DMS153 treated with DMSO at 0.1 percent for 48 hours (cell line): ENCODE data around the gene RBMS3.

Experiments
- DNase-seq: peaks from one replicate; lab custom pipeline; 2025; ENCODE audit not compliant: unreplicated experiment; lab: John Stamatoyannopoulos, UW

RBMS3 gene

GRCh38 chr3:29275309-29275708 is 5.6 kb upstream of the RBMS3 start:
- no peak for DNase-seq

- DNase-seq, result no peak
Observed at GRCh38 chr3:29277249-29277648, 3.6 kb upstream of the RBMS3 start.

DNA sequence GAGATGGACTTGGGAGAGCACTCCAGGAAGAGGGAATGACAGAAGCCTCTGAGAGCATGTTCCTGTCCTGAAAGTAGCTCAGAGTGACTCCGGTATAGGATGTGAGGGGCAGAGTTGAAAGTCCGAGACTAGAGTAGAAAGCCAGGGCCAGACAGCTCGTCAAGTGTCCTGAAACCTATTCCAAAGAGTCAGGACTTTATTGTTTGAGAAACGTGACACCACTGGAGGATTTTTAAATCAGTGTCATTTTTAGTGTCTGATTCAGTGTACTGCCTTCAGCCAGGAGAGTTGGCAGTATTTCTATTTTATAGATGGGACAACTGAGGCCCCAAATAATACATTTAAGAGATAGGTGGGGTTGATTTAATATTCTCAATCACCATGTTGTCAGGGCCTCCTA is 1.6 kb upstream of the RBMS3 start:
- DNase-seq, result no peak

- no peak for DNase-seq
Observed at GRCh38 chr3:29279806-29280205, 1.1 kb upstream of the RBMS3 start.

DNA sequence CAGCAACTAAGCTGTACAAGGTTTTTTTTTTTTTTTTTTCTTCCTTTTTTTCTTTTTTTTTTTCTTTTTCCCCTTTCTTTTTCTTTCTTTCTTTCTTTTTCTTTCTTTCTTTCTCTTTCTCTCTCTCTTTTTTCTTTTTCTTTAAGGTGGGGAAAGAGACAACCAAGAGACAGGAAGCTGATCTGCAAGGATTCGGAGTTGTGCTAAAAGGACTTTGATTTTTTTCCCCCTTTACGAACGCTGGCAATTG is 148 bp downstream of the RBMS3 start:
- no peak for DNase-seq

DNA sequence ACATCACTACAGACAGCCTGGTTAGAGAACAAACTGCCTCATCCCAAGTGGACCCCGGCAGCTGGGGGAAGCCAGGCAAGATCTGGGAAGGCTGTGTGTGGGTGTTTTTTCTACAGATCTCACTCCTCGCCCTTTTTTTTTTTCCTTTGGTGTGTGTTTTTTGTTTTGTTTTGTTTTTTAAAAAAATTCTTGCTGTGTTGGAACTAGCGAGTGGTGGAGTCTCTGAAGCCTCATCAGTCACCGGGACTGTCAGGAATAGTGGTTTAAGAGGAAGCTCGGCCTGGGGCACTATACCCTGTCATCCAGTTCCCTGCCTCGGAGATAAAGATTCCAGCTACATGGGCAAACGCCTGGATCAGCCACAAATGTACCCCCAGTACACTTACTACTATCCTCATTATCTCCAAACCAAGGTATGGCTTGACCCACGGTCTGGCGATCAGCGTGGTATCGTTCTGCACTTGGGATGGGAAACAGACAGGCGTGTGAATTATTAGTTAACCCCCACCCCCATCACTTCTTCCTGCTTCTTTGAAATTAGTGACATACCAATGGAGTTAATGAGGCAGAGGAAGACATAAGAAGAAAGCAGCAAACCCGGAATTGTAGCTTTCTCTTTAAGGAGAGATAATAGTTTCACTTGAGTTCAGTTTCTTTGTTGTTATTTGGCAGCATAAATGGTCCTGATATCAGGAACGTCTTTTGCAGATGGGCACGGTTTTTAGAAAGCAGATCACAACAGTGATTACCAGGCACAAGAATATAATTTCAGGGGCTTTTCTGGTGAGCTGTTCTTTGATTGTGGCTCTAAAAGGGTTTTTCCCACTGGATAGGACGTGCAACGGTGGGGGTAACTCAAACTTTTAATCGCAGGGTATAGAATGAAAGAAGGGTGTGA is 722 bp downstream of the RBMS3 start:
- no peak for DNase-seq

DNA sequence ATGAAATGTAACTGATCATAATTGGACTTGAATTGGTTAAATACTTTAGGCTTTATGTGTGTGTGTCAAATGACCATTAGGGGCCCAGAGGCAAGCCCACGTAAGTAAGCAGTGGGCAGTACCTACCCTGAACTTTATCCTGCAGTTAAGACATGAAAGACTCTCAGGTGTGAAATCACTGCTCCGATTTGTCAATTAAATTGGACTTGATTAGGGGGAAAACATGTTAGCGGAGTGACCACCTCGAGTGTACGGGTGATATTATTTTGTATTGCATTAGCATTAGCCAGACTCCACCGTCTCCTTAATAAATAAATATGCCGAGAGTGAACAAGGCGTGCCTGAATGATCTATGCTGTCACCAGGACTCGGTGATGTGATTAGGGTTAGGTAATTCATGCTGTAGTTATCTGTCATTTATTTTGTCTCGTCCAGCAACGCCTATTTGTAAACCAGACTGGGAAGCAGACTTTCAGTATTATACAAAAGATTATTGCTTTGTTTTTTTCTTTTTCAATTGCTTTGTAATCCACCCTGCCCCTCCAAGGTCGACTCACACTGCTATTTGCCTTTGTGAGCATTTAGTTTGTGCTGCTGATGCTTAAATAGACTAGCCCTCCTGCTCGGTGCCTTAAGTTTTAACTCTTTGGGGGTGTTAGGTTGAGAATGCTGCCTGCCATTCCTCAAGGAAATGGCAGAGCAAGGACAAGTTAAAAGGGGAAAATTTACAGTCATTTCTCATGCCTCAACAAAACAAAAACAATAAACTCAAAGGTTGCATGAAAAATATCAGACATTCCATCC is 1.8 kb downstream of the RBMS3 start:
- no peak for DNase-seq

DNA sequence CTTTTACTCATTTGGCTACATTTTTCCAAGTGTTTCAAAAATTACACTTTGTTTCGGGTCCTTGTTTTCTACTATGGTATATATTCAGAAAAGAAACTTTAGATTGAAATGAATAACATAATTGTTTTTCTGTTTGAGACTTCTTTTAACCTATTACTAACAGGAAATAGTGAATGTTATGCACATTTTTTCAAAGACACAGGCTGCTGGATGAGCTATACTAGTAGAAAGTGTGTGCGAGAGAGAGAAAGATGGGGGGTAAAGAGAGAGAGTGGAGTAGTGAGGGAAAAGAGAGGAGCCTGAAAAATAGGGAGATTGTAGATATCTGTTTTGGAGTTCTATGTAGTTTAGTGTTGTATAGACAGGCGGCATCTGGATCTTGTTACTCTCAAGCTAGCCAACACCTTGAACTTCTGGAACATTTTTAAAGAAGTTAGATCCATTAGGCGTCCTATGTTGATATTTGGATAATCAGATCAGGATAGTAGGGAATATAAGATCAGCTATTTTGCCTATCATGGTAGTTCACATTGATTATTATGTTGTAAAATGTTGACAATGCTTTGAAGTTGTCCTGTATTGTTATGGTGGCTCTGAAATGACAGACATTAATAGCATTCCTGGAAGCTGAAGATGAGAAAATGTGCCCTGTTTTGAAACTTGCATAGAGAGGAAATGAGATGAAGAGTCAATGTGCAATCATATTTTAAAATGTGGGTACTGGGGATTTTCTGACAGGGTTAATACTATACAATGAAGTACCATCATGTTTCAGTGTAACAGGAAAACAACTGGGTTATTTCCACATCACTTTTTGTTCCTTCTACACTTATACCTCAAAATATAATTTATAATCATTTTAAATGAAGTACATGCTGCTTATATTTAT is 2.6 kb downstream of the RBMS3 start:
- DNase-seq, result no peak

- no peak for DNase-seq
Observed at GRCh38 chr3:29284497-29284896, 3.6 kb downstream of the RBMS3 start.

DNA sequence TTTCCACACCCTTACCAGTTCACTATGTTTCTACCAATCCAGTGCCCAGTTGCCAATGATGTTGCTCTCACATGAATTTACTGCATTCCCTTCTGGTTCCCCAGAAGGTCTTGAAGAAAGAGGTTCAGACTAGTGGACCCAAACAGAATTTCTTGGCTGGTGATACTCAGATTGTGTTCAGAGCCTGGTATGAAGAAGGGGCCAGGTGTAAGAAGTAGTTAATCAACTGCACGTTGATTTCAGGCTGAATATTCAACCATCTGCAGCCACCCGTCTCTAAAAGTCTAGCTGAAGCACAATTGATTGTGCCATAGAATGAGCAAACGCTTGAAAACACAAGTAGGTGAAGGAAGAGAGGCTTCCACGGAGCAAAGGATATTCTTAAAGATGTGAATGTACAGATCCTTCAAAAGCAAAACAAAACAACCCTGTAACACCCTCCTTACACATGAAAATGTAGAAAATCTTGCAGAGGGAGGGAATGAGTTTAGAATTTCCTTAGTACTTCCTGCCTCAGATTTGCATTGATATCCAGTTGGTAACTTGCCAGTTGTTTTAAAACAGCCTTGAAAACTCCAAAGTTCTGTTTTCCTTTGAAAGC is 4.7 kb downstream of the RBMS3 start:
- no peak for DNase-seq

- DNase-seq, result no peak
Observed at GRCh38 chr3:29286478-29287240, 5.8 kb downstream of the RBMS3 start.

- DNase-seq, result no peak
Observed at GRCh38 chr3:29290596-29290995, 9.7 kb downstream of the RBMS3 start.

GRCh38 chr3:29291260-29291981 is 10.6 kb downstream of the RBMS3 start:
- no peak for DNase-seq

- no peak for DNase-seq
Observed at GRCh38 chr3:29291982-29292363, 11.1 kb downstream of the RBMS3 start.

GRCh38 chr3:29293421-29293820 is 12.6 kb downstream of the RBMS3 start:
- DNase-seq, result no peak

GRCh38 chr3:29297998-29298397 is 17.1 kb downstream of the RBMS3 start:
- DNase-seq, result no peak

DNA sequence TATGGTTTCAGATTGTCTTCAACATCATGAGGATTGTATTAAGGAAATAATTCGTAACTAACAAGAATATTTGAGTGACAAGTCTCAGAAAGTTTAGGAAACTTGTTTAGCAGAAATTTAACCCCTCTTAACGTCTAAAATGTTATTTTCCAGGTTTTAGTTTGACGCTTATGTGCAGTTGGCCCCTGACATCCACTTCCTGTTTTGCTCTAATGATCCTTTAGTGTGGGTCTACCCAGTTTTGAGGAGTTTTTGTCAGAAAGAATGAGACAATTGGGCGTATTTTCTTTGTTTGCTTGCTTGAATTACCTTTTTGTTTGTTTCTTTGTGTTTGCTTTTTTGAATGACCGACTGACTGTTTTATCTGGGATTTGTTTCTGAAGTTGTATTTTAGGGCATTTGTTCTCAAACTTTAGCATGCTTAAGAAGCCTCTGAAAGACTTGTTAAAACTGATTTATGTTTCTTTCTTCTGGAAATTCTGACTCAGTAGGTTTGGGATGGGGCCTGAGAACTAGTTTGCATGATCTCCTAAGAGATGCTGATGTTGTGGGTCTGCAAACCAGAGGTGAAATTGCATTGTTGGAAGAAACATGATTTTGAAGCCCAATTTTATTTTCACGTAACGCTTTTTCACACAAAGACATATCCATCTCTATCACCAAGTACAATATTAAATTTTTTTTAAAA is 20.6 kb downstream of the RBMS3 start:
- DNase-seq, result no peak

DNA sequence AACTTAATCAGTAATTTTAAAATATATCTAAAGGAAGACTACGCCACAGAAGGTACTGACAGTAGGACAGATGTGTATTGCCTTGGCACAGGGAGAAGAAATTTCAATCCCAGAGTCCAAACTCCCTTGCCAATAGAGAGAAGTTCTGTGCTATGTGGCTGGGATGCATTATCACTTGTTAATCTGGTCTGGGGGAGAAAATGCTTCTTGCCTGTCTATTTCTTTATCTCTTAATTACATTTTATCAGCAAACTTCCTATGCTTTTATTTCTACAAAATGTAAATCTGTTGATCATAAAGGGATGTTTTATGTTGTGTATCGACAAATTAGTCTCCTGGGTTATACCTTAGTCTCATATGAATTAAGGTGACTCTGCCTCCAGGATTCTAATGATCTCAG is 21.7 kb downstream of the RBMS3 start:
- DNase-seq, result no peak

GRCh38 chr3:29307295-29307694 is 26.4 kb downstream of the RBMS3 start:
- DNase-seq, result no peak
